Subcutaneous adipose tissue (tissue), 4 donors: ENCODE measurements around the gene ZC2HC1B. TPM values are rescaled to one million over a fixed set of nuclear protein-coding genes. Genes with fewer than 3 reads are reported as not detected.

Experiments
- total RNA-seq, 4 donors: library from RNA; depleted of rRNA; stranded (reverse); fragments of >200 nt; gene quantifications; one replicate each; pipeline ENCODE4 v1.1.0, GENCODE V29; 2016
- TF ChIP-seq, protein P1 (sequence below): fragments of 450-650 bp; IDR thresholded peaks from one replicate; pipeline ENCODE4 v1.5.1; 2016; ENCODE audit warnings: low read depth, mild to moderate bottlenecking, control low read depth, antibody characterized with exemption, moderate library complexity

Gene ZC2HC1B
- total RNA-seq, 4 donors from 2014 or later: not detected

DNA sequence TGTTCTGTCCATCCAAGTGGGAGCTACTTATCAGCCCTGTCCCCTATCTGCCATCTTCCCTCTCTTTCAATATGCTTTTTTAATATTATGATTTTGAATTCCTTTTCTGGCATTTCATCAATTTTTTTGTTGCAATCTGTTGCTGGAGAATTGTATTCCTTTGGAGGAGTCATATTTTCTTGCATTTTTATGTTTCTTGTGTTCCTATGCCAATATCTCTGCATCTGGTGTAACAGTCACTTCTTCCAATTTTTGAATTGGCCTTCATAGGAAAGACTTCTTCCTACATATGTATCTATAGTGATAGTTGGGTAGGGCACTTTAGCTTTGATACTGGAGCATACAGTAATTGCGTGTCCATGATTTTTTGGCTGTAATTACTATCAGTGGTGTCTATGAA is 70.1 kb downstream of the ZC2HC1B start:
- TF ChIP-seq, protein P1, sequence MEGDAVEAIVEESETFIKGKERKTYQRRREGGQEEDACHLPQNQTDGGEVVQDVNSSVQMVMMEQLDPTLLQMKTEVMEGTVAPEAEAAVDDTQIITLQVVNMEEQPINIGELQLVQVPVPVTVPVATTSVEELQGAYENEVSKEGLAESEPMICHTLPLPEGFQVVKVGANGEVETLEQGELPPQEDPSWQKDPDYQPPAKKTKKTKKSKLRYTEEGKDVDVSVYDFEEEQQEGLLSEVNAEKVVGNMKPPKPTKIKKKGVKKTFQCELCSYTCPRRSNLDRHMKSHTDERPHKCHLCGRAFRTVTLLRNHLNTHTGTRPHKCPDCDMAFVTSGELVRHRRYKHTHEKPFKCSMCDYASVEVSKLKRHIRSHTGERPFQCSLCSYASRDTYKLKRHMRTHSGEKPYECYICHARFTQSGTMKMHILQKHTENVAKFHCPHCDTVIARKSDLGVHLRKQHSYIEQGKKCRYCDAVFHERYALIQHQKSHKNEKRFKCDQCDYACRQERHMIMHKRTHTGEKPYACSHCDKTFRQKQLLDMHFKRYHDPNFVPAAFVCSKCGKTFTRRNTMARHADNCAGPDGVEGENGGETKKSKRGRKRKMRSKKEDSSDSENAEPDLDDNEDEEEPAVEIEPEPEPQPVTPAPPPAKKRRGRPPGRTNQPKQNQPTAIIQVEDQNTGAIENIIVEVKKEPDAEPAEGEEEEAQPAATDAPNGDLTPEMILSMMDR: no peak

DNA sequence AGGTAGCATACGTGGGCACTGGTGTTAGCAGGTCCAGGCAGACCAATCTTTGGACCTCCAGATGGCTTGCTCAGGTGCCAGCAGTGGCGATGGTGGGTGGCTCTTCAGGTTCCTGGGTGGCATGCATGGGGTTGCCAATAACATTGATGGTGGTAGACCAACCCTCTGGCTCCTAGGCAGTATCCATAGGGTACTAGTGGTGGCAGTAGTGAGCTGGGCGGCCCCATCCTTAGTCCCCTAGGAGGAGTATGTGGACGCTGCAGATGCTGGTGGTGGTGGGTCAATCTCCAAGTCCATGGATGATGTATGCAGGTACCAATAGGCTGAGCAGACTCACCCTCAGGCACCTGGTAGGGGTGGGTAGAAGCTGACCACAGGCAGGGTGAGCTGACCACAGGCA is 70.6 kb downstream of the ZC2HC1B start:
- TF ChIP-seq, protein P1: no peak

DNA sequence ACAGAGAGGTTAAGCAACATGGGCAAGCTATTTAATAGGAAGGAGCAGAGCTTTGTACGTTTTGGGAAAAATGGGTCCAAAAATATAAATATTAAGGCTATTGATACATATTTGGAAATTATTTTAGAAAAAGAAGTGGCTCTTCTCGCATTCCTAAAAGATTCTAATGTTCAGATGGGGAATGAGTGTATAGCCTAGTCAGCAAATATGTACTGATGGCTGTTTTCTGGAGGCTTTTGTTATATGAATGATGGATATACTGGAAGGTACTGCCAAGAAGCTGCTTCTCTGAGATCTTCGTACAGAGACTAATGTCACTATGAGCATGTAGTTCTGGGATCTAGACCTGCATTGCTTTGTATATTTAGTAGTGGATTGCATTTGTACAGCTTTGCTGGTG is 72.1 kb downstream of the ZC2HC1B start:
- TF ChIP-seq, protein P1: no peak

DNA sequence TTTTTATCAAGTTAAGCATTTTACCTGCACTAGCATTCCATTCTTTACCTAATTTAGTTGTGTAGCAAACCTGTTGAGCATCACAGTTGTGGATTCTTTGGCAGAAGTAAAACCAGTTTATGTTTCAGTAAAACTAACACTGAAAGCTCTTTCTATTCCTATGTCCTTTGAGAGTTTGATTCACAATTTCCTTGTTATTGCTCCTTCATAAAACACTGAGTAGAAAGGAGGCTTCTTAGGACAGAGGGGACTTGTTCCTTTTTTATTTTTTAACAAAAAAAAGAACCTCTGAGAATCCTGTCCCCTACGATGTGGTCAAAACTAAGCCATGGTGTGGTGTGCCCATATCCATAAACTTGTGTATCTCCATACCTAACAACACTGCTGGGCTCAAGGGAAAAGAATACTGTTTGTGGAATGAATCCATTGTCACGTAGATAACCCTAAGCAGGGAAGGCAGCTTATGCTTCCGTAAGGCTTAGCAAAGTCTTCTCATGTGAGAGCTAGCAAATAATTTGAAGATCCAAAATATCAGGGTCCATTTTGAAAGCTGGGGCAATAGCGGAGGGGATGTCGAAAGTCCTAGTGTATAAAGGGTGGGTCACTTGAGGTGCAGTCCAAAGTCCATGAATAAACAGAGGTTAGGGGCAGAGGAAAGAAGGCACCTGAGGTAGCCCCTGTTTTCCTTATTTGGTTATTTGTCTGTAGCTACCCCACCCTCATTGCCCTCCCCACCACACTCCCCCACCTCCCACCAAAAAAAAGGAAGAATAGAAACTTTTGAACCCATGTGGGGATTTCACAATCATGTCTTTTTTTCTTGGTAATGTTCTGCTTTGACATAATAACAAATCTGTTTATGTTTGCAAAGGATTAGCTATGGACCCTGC is 72.7 kb downstream of the ZC2HC1B start:
- TF ChIP-seq, protein P1: no peak

DNA sequence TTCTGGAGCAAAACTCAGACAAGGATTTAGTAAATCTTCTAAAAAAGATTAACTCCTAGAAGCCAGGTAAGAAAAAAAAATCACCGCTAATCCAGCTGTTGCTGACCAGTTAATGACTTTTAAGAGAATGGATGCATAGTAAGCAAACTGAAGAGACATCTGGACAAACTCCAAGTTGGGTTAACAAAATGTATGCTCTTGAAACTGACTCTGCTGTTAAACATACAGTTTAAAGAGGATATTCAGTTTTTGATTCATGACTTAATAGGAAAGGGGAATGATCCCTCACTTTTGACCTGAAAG is 73.3 kb downstream of the ZC2HC1B start:
- TF ChIP-seq, protein P1: no peak

DNA sequence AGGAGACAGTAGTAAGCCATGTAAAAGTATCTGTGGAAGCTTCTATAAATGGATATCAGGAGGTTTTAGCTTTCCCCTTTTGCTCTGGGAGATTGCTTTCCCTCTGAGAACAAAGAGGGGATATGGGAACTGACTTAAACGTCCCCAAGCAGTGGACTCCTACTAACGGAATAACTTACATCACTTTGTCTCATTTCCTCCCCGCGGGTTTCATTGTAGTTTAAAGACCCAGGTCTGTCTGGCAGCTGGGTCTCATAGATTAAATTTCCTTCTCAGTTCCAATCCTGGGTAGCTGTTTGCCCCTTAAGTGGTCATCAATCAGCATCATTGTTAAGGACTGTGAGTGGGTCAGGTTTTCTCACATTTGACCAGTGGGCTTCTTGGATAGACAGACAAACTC is 75.1 kb downstream of the ZC2HC1B start:
- TF ChIP-seq, protein P1: no peak

DNA sequence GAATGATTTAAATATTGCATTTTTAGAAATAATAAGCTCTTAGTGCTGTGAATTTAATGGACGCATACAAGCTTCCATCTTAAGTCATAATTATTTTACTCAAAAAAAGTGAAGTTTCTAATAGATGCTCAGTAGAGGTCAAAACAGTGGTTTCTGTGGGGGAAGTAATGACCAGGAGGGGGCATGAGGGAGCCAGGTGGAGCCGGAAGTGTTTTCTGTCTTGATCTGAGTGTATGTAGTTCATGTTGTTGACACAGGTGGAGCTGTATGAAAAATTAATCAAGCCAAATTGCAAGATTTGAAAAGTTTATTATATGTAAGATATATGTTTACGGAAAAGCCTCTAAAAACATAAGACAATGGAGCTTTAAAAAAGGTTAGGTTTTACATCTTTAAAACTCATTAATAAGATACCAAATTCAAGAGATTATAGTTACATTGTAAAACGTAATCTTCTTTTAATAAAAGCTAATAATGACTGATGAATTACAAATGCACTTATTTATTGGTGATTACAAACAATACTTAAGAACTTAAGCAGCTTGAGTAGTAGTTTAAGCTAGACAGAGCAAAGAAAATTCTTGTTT is 75.8 kb downstream of the ZC2HC1B start:
- TF ChIP-seq, protein P1: no peak
